HG03571 (cell line): ENCODE results near the gene BTBD7.

Experiments used
- ATAC-seq: cut with Tn5 transposase; IDR thresholded peaks from one replicate; pipeline ENCODE4 v1.9.1; 2021; ENCODE audit not compliant: unreplicated experiment

The BTBD7 gene

DNA sequence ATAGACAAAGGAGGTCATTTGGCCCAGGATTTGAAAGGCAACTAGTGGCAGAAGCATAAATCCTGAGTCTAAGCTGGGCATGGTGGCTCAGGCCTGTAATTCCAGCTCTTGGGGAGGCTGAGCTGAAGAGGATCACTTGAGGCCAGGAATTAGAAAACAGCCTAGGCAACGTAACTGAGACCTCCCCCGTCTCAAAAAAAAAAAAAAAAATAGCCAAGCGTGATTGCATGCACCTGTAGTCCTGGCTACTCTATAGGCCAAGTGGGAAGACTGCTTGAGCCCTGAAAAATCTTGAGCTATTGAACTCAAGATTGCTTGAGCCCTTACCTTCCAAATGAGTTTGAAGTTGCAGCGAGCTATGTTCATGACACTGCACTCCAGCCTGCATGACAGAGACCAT is 133.8 kb downstream of the BTBD7 start:
- no peak for ATAC-seq

DNA sequence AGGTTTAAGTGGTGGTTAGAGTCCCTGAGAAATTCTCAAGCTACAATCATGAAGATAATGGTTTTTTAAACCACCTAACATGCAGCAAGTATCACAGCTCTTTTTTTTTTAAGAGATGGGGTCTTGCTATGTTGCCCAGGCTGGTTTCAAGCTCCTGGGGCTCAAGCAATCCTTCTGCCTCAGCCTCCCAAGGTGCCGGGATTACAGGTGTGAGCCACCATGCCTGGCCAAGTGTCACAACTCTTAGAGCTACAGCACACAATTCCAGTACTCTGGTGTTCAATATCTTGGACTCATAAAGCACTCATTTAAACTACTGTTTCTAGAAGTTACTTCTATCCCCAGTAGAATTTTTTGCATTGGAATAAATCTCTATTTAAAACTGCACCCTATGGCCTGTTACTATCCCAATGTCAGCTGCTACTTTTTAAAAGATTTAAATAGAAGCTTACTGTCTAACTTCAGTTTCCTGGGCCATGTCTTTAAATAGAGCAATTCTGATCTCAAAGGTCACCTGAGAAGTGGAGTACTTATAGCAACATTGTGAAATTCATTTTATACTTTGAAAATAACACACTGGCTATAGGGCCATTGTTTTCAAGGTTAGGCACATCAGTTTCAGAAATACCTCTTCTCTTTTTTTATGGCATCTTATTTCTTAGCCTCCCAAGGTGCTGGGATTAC is 137.4 kb downstream of the BTBD7 start:
- no peak for ATAC-seq
